ENCODE measurements around the gene OBI1.

The OBI1 gene

GRCh38 chr13:78572459-78572858 lies 86.5 kb downstream of the OBI1 start:
- no peak for TF ChIP-seq CTCF (IDR thresholded peaks at IDR 0.05; ENCODE audit: insufficient read depth, low read length, poor library complexity, severe bottlenecking)
- DNase-seq (ENCODE audit: extremely low read depth, insufficient read length) = no peak
- no peaks in the 10 kb centered on the region for H3K27me3 ChIP-seq (replicated peaks; ENCODE audit: control insufficient read depth, insufficient read depth, low read length)
- H3K4me3 ChIP-seq (replicated peaks; ENCODE audit: low read depth, low read length) = no peak overlapping the region
- no peaks in the 10 kb centered on the region for H3K36me3 ChIP-seq (ENCODE audit: control insufficient read depth, insufficient read depth, low read length)

- Histone ChIP-seq H3K4me3 (replicated peaks; ENCODE audit: low read depth, low read length) (no peak overlapping the region), H3K27me3 (replicated peaks; ENCODE audit: control insufficient read depth, insufficient read depth, low read length) (no peaks in the 10 kb centered on the region), H3K36me3 (ENCODE audit: control insufficient read depth, insufficient read depth, low read length) (no peaks in the 10 kb centered on the region)
- DNase-seq (ENCODE audit: extremely low read depth, insufficient read length) = no peak
- no peak for TF ChIP-seq CTCF (IDR thresholded peaks at IDR 0.05; ENCODE audit: insufficient read depth, low read length, poor library complexity, severe bottlenecking)
Observed at GRCh38 chr13:78569029-78569428, 89.9 kb downstream of the OBI1 start.

GRCh38 chr13:78566631-78567030 lies 92.3 kb downstream of the OBI1 start:
- DNase-seq (ENCODE audit: extremely low read depth, insufficient read length) = no peak
- H3K4me3 ChIP-seq (replicated peaks; ENCODE audit: low read depth, low read length) = no peak overlapping the region
- no peak for TF ChIP-seq CTCF (IDR thresholded peaks at IDR 0.05; ENCODE audit: insufficient read depth, low read length, poor library complexity, severe bottlenecking)
- H3K36me3 ChIP-seq (ENCODE audit: control insufficient read depth, insufficient read depth, low read length) = no peaks in the 10 kb centered on the region
- no peaks in the 10 kb centered on the region for H3K27me3 ChIP-seq (replicated peaks; ENCODE audit: control insufficient read depth, insufficient read depth, low read length)
